HepG2 (cell line): ENCODE data around the gene TAF13. TPM values are rescaled to one million over a fixed set of nuclear protein-coding genes. Genes with fewer than 3 reads are reported as not detected.

Experiments
- CTCF ChIP-seq: sonication (generic); formaldehyde crosslinking; IDR thresholded peaks from 2 replicates; pipeline ENCODE4 v1.5.0; 2020; ENCODE audit warnings: mild to moderate bottlenecking, missing genetic modification reagents, moderate library complexity
- GZF1 ChIP-seq: sonication (generic); formaldehyde crosslinking; IDR thresholded peaks from 2 replicates; pipeline ENCODE4 v1.5.1; 2020; ENCODE audit warnings: mild to moderate bottlenecking, missing genetic modification reagents
- HNRNPL ChIP-seq: fragments of 200-400 bp; formaldehyde crosslinking; IDR thresholded peaks from 2 replicates; pipeline ENCODE4 v1.6.1; 2017; ENCODE audit warnings: mild to moderate bottlenecking, low read depth, low read length
- IRF2 ChIP-seq: IDR thresholded peaks from 2 replicates; pipeline ENCODE4 v1.6.1; 2018; ENCODE audit warnings: missing genetic modification reagents, missing compliant biosample characterization
- SP1 ChIP-seq, 2 experiments: fragments of 450-650 bp in 1 of 2; sonication (generic) in 1 of 2; formaldehyde crosslinking in 1 of 2; IDR thresholded peaks; 2 replicates each; pipeline versions ENCODE4 v1.4.0 to v1.6.1; 2016 to 2020; ENCODE audit warnings: missing genetic modification reagents in 1 of 2
- ZBTB21 ChIP-seq: sonication (generic); formaldehyde crosslinking; IDR thresholded peaks from 2 replicates; pipeline ENCODE4 v1.4.0; 2020; ENCODE audit warnings: missing genetic modification reagents
- ZGPAT ChIP-seq: IDR thresholded peaks from 2 replicates; pipeline ENCODE4 v1.6.1; 2016; ENCODE audit warnings: mild to moderate bottlenecking
- ZNF484 ChIP-seq: sonication (generic); formaldehyde crosslinking; IDR thresholded peaks from 2 replicates; pipeline ENCODE4 v1.5.1; 2020; ENCODE audit warnings: mild to moderate bottlenecking, low read depth, missing genetic modification reagents, borderline replicate concordance
- ZNF644 ChIP-seq: IDR thresholded peaks from 2 replicates; pipeline ENCODE4 v1.6.1; 2016; ENCODE audit warnings: low read depth
- ZNF672 ChIP-seq: sonication (generic); formaldehyde crosslinking; IDR thresholded peaks from 2 replicates; pipeline ENCODE4 v1.8.1; 2022; ENCODE audit warnings: missing genetic modification reagents
- polyA plus RNA-seq, 8 experiments: library from polyadenylated mRNA; depleted of rRNA in 3 of 8; stranded (reverse) in 7 of 8; unstranded in 1 of 8; fragments of >200 nt; fragmentation: Illumina TruSeq in 4 of 8; extraction: Trizol in 4 of 8; gene quantifications; 2 replicates each; pipeline versions ENCODE4 v1.2.1 to v1.2.3, GENCODE V29; 2011 to 2016; ENCODE audit warnings: low read depth in 4 of 8, missing spikeins in 1 of 8, mixed read lengths in 1 of 8; ENCODE audit not compliant: insufficient read depth in 1 of 8
- total RNA-seq, 5 experiments: library from RNA; depleted of rRNA; stranded (reverse); fragments of >200 nt; fragmentation: Illumina TruSeq; extraction: Trizol; gene quantifications; 2 replicates each; pipeline ENCODE4 v1.2.3, GENCODE V29; 2016; ENCODE audit warnings: low read depth in 1 of 5

Gene TAF13
- total and polyA plus RNA-seq, 2 of the 13 experiments (the other 11 are each of a cell fraction or from before 2014, with no cell fraction given): 11.5 to 36.3 TPM

GRCh38 chr1:109075531-109076490, at the start of gene TAF13 (continued):
- TF ChIP-seq CTCF: peak; percentile 54
- 0 out of 2 replicates have a peak, but pooled peaks have one; percentile 8 for TF ChIP-seq ZNF644 (CRISPR knock-in tag)
- TF ChIP-seq SP1 (IDR thresholded peaks at IDR 0.05): no peak
- TF ChIP-seq SP1 (CRISPR knock-in tag; IDR thresholded peaks at IDR 0.05): 0 out of 2 replicates have a peak, but pooled peaks have one; percentile 45
- TF ChIP-seq ZNF672 (CRISPR knock-in tag): no peak
- peak; percentile 90 for TF ChIP-seq ZGPAT (CRISPR knock-in tag)
- no peak for TF ChIP-seq GZF1 (CRISPR knock-in tag)
- TF ChIP-seq ZBTB21 (CRISPR knock-in tag): peak; percentile 77
- no peak for TF ChIP-seq ZNF484 (CRISPR knock-in tag)
- TF ChIP-seq IRF2 (CRISPR knock-in tag): peak; percentile 86
- 0 out of 2 replicates have a peak, but pooled peaks have one; percentile 58 for TF ChIP-seq HNRNPL
